Erythroblast (primary cell): ENCODE data around the gene MOGAT1.

ENCODE experiments used
- GATA1 ChIP-seq: IDR thresholded peaks from 2 replicates; pipeline ENCODE4 v1.6.1; 2011; ENCODE audit warnings: low read depth, mild to moderate bottlenecking, control low read depth, low read length, moderate library complexity
- POLR2A ChIP-seq: IDR thresholded peaks from 2 replicates; pipeline ENCODE4 v1.6.1; 2011; ENCODE audit warnings: mild to moderate bottlenecking, low read length

DNA sequence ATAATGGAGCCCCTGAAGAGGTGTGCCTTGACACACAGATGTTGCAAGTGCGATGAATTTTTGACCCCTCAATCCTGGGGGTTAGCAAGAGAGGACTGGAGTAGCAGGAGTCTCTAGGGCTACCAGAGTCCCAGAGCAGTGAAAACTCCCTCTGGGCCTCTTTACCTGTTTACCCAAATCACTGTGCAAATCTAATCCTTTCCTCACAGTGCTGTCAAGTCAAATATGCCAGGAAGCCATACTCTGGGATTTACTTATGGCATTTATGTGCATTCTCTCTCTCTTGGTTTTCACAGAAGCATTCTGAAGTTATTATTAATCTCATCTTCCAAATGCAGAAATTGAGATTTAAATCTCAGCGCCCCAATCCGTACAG, 62.0 kb downstream of the MOGAT1 start:
- TF ChIP-seq POLR2A, result no peak
- no peak for TF ChIP-seq GATA1
